HS-27A (cell line): ENCODE results near the gene GON7.
A peak's percentile ranks its signal among the peaks of the same experiment; 100 is the strongest.
"Not testable (repeated sequence)": the region's sequence is repeated elsewhere in the genome, so short reads cannot be mapped to it uniquely, and the experiment has no call there.

Source experiments
- DNase-seq: peaks from one replicate; pipeline ENCODE4 v3.0.0-alpha.2; 2012; ENCODE audit warnings: low read depth, missing footprints

The GON7 gene, protein sequence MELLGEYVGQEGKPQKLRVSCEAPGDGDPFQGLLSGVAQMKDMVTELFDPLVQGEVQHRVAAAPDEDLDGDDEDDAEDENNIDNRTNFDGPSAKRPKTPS

GRCh38 chr14:93206793-93207467 is at the start of gene GON7, which contains the start of gene UBR7:
Gene GON7, minus strand, starts transcription at chr14:93207065. Its CDS starts 28 bp downstream, at chr14:93207037.
Gene UBR7, plus strand, starts transcription at chr14:93207256. Its CDS starts 36 bp downstream, at chr14:93207292.
- peak; percentile 88 for DNase-seq

DNA sequence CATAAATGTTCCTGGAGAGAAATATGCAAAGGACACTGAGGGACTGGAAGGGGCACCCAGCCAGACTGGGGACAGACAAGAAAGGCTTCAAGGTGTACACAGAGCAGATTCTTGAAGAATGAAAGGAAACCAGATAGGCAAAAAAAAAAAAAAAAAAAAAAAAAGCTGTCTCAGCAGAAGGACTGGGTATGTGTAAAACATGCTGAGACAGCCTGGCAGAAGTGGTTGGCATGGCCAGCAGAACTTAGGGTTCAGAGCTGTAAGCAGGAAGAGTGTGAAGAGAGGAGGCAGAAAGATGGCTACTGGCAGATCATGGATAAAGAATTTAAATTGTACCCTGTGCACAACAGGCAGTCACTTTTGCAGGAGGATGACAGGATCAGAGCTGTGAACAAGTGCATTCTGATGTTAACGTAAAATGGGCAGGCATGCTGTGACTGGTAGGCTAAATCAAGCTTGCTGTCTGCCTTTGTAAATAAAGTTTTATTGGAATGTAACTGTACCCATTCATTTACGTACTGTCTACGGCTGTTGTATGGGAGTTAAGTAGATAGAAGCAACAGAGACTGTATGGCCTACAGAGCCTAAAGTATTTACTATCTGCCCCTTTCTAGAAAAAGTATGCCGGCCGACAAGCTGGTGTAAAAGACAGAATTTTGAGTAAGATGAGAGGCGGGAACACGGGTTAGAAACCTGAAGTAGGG is 42.4 kb upstream of the GON7 start:
- DNase-seq = no peak

GRCh38 chr14:93246534-93246933 is 39.7 kb upstream of the GON7 start:
- no peak for DNase-seq

GRCh38 chr14:93245764-93246420 is 39.0 kb upstream of the GON7 start:
- DNase-seq = no peak

- DNase-seq = no peak
Measured at GRCh38 chr14:93240678-93241000, 33.8 kb upstream of the GON7 start.

DNA sequence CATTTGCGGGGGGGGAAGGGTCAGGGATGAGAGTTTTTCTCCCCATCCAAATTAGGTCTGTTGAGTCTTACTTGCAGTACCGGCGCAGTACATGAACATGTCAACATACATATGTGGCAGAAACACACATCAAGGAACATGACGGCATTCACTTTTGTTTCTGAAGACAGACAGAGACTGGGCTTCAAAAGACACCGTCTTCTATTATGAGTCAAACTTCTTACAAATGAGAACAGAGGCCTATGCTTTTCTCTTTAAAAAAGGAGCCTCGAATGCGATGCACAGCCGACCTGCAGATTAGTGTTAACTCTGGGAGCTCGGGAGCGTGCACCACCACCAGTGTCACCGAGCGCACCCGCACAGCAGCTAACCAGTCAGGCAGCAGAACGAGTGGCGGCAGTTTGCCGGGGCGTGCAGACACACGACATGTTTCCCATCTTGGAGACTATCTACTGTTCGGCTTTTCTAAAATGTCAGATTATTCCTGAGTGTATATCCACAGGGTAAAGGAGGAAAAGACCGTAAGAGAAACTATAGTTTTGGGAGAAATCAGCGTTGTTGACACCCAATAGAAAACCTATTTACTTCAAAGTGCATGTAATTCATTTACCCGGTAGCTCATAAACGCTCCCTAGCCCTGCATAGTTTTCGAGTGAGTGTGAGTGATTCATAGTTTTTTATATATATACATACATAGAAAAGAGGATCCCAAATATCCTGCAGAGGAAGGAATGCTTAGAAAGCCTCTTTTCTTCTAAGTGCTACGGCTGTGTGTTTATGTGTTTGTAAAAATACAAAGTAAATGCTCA is 33.2 kb upstream of the GON7 start:
- peak; percentile 36 for DNase-seq

- no peak for DNase-seq
Measured at GRCh38 chr14:93234798-93235197, 27.9 kb upstream of the GON7 start.

- DNase-seq = not testable (repeated sequence)
Measured at GRCh38 chr14:93233078-93233477, 26.2 kb upstream of the GON7 start.

DNA sequence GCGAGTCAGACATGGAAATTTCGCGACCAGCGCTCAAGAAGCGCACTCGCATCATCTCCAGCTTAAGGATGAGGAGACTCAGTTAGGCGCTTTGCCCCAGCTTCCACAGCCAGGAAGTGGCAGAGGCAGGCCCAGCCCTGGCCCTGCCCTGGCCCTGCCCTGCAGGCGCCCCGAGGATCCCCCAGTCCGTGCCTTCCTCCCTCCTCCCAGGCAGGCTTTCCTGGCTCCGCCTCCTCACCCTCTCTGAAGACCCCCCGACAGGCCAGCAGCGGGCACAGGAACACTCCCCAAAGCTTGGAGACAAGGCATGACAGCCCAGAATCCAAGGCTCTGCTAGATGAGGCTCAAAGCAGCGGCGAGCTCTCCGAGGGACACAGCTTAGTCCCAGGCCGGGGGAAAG is 25.3 kb upstream of the GON7 start:
- DNase-seq = no peak

DNA sequence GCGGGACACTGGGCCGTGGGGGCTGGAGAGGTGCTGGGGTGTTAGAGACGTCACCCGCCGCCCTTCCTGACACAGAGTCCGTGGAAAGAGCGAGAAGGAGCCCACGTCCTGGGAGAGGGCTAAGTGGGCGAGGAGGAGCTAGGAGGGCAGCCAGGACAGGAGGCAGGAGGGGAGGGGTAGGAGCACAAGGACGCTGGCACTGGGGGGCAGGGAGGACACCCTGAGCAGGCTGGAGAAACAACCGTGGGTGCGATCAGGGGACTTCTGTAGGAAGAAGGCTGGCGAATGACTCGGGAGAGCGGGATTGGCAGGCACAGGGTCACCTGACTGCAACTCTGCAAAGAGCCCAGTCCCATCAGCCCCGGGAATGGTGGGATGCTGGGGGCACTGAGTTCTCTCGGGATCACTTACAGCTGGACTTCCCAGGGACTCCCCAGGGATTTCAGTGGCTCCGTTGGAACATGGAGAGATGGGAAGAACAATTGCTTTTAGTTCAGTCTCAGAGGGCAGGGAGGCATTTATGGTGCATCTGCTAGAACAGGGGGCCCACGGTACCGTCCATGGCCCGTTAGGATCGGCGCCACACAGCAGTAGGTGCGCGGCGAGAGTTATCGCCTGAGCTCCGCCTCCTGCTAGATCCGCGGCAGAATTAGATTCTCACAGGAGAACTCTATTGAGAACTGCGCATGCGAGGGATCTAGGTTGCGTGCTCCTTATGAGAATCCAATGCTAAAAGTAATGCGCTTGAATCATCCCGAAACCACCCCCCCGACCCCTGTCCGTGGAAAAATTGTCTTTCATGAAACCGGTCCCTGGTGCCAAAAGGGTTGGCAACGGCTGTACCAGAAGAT is 24.5 kb upstream of the GON7 start:
- no peak for DNase-seq

- no peak for DNase-seq
Measured at GRCh38 chr14:93230539-93230938, 23.7 kb upstream of the GON7 start.

- no peak for DNase-seq
Measured at GRCh38 chr14:93228550-93228949, 21.7 kb upstream of the GON7 start.

DNA sequence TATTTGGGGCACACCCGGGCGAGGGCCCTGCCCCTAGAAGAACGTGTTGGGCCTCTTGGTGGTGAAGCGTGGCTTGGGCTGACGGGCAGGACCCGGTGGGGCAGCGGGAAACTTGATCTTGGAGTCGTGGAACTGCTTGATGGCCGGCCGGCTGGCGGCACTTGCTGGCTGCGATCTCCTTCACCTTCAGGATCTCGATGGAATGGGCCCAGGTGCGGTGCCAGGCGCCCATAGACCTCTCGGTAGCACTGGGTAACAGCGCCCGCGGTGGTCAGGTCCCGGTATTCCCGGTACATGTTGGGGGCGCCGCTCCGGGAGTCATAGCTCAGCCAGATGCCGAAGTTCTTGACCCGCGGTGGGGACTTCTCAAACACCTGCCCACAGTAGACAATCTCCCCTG is 16.7 kb upstream of the GON7 start:
- DNase-seq = no peak

- DNase-seq = no peak
Measured at GRCh38 chr14:93220509-93220908, 13.6 kb upstream of the GON7 start.

- no peak for DNase-seq
Measured at GRCh38 chr14:93219103-93219726, 12.3 kb upstream of the GON7 start.

GRCh38 chr14:93214598-93214997 is 7.7 kb upstream of the GON7 start:
- DNase-seq = no peak

GRCh38 chr14:93212432-93212831 is 5.6 kb upstream of the GON7 start:
- DNase-seq = no peak

GRCh38 chr14:93207468-93208308 is 823 bp upstream of the GON7 start:
- DNase-seq = peak; percentile 27

- no peak for DNase-seq
Measured at GRCh38 chr14:93201155-93201704, 5.6 kb downstream of the GON7 start.

GRCh38 chr14:93200553-93200952 is 6.3 kb downstream of the GON7 start:
- DNase-seq = no peak
